Bronchial epithelial cell (primary cell): Measurements from ENCODE around the gene SEMA4B. TPM values are rescaled to one million over a fixed set of nuclear protein-coding genes. Genes with fewer than 3 reads are reported as not detected.

Experiments used
- DNase-seq: peaks from one replicate; pipeline ENCODE4 v3.0.0-alpha.2; 2010; ENCODE audit warnings: low read depth
- FAIRE-seq: peaks from 2 replicates; lab custom pipeline; 2011; peaks lifted over from hg19 to GRCh38; lab: Jason Lieb, UNC
- H3K27me3 ChIP-seq: 2 replicates; pipeline ENCODE4 v1.5.1; 2011; ENCODE audit warnings: low read length; ENCODE audit not compliant: control insufficient read depth, insufficient read depth
- H3K36me3 ChIP-seq: 2 replicates; pipeline ENCODE4 v1.5.1; 2011; ENCODE audit warnings: low read length; ENCODE audit not compliant: control insufficient read depth, insufficient read depth
- H3K4me3 ChIP-seq: 2 replicates; pipeline ENCODE4 v1.5.1; 2011; ENCODE audit warnings: mild to moderate bottlenecking, low read depth, low read length, control low read depth
- CTCF ChIP-seq: IDR thresholded peaks from 2 replicates; pipeline ENCODE4 v1.5.1; 2011; ENCODE audit warnings: mild to moderate bottlenecking, moderate library complexity, low read length, control low read depth, inconsistent platforms; ENCODE audit not compliant: insufficient read depth, severe bottlenecking
- total RNA-seq: library from RNA; depleted of rRNA; stranded (reverse); fragments of >200 nt; gene quantifications from 2 replicates; pipeline ENCODE4 v1.2.1, GENCODE V29; 2014

SEMA4B gene
- total RNA-seq, 1 donor from 2014 or later: 90.6 TPM

GRCh38 chr15:90205050-90205848 lies 4.1 kb downstream of the SEMA4B start:
- DNase-seq (no peak), FAIRE-seq (no peak)
- Histone ChIP-seq H3K4me3 (no peak overlapping the region), H3K27me3 (no peaks in the 10 kb centered on the region), H3K36me3 (peaks cover 29% of the 10 kb centered on the region)
- no peak for TF ChIP-seq CTCF

GRCh38 chr15:90205886-90206285 lies 4.8 kb downstream of the SEMA4B start:
- no peaks in the 10 kb centered on the region for H3K27me3 ChIP-seq
- H3K4me3 ChIP-seq: no peak overlapping the region
- no peak for TF ChIP-seq CTCF
- DNase-seq (peak; percentile 23), FAIRE-seq (no peak)
- H3K36me3 ChIP-seq: peaks cover 29% of the 10 kb centered on the region

DNA sequence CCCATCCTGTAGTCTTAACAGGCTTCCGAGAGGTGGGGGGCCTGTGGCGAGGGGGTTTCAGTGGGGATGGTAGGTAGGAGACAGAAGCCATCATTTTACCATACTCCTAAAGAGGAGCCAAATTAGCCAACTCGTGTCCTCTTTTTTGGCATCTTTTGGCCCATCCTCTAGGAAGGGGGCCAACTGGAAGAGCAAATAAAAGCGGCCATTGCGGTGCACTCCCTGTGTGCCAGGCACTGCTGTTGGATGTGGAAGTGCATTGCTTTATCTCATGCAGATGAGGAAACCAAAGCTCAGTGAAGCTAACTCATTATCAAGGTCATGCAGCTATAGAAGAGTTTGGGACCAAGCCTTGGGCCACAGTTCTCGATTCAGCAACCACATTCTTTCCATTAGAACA lies 6.1 kb downstream of the SEMA4B start:
- FAIRE-seq (no peak), DNase-seq (no peak)
- H3K4me3 ChIP-seq: no peak overlapping the region
- no peaks in the 10 kb centered on the region for H3K27me3 ChIP-seq
- peaks cover 29% of the 10 kb centered on the region for H3K36me3 ChIP-seq
- TF ChIP-seq CTCF: no peak

DNA sequence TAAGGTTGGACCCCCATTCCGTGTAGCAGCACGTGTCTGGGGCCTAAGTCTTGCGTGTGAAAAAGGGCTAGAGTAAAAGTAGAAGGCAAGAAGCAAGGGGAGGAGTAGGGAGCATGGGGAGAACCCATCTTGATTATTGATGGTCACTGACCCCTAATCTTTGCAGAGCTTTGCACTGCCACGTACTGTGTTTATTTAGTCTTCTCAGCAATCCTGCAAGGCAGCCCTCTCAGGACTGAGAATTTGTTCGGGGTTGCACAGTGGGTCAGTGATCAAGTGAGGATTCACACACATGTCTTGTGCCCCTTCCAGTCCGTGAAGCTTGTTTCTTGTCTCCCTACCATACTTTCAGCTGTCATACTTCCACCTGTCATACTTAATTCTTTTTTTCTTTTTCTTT lies 7.2 kb downstream of the SEMA4B start:
- FAIRE-seq: no peak
- H3K4me3 ChIP-seq: no peak overlapping the region
- no peak for DNase-seq
- no peak for TF ChIP-seq CTCF
- H3K27me3 ChIP-seq: no peaks in the 10 kb centered on the region
- H3K36me3 ChIP-seq: peaks cover 26% of the 10 kb centered on the region

DNA sequence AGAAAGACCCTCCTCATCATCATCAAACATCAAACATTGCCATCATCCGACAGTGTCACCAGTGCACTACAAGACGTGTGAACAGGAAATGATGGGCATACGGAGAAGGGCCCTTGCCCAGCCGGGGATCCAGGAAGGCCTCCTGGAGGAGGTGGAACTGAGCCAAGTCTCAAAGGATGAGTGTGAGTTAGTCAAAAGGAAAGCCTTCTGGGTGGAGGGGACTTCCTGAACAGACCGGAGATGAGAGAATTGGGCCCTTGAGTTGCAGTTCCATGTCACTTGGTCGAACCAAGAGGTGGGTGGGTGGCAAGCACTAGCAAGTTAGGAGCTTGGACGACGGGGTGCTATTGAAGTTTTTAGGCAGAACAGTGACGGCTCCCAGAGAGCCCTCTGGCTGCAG lies 8.5 kb downstream of the SEMA4B start:
- TF ChIP-seq CTCF: no peak
- FAIRE-seq: peak; percentile 66
- Histone ChIP-seq H3K27me3 (no peaks in the 10 kb centered on the region), H3K4me3 (no peak overlapping the region), H3K36me3 (peaks cover 17% of the 10 kb centered on the region)
- DNase-seq: peak; percentile 62
